NT2/D1 (cell line): ENCODE results near the gene SLC48A1.

Experiments
- SUZ12 ChIP-seq: IDR thresholded peaks from 2 replicates; pipeline ENCODE4 v1.6.1; 2011; ENCODE audit not compliant: insufficient read length, insufficient read depth; ENCODE audit errors: extremely low read depth
- YY1 ChIP-seq: IDR thresholded peaks from 2 replicates; pipeline ENCODE4 v1.6.1; 2011; ENCODE audit not compliant: insufficient read length, insufficient read depth
- ZNF274 ChIP-seq: IDR thresholded peaks from 2 replicates; pipeline ENCODE4 v1.6.1; 2011; ENCODE audit warnings: mild to moderate bottlenecking, low read depth, low read length

- TF ChIP-seq SUZ12 = no peak
- no peak for TF ChIP-seq YY1
- no peak for TF ChIP-seq ZNF274
These were observed 18.3 kb downstream of the SLC48A1 start for GRCh38 chr12:47791351-47791746.
